ENCODE data around the gene EEF1AKMT1. TPM values are rescaled to one million over a fixed set of nuclear protein-coding genes. Genes with fewer than 3 reads are reported as not detected.

Gene EEF1AKMT1, protein sequence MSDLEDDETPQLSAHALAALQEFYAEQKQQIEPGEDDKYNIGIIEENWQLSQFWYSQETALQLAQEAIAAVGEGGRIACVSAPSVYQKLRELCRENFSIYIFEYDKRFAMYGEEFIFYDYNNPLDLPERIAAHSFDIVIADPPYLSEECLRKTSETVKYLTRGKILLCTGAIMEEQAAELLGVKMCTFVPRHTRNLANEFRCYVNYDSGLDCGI
- total RNA-seq (1 to 10 TPM; 4.7 to 5.0 TPM), polyA plus RNA-seq (10 to 100 TPM in 1 of 2 donors, 1 to 10 TPM in 1; 4.2 to 11.2 TPM)

GRCh38 chr13:20773194-20774080 is at the start of gene EEF1AKMT1:
TSS of gene EEF1AKMT1 (minus strand) at chr13:20773961. CDS start at chr13:20757598, 16,363 bp downstream.
- no peak for TF ChIP-seq FOXA2 (IDR thresholded peaks at IDR 0.05)
- TF ChIP-seq GABPA (IDR thresholded peaks at IDR 0.05 in 1 of 2, conservative IDR thresholded peaks at IDR 0.05 in 1 of 2), result no peak
- TF ChIP-seq HNF4A (conservative IDR thresholded peaks at IDR 0.05), result peak; percentile 41 to 50
- TF ChIP-seq EGR1 (IDR thresholded peaks at IDR 0.05; ENCODE audit: low read depth in 2 of 2), result no peak
- peak in 1 of 2 donors; percentile 25 for TF ChIP-seq RAD21 (IDR thresholded peaks at IDR 0.05)
- TF ChIP-seq, protein P1, sequence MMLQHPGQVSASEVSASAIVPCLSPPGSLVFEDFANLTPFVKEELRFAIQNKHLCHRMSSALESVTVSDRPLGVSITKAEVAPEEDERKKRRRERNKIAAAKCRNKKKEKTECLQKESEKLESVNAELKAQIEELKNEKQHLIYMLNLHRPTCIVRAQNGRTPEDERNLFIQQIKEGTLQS (IDR thresholded peaks at IDR 0.05), result no peak
- TF ChIP-seq YY1 (IDR thresholded peaks at IDR 0.05), result peak; percentile 69
- TF ChIP-seq, protein P2, sequence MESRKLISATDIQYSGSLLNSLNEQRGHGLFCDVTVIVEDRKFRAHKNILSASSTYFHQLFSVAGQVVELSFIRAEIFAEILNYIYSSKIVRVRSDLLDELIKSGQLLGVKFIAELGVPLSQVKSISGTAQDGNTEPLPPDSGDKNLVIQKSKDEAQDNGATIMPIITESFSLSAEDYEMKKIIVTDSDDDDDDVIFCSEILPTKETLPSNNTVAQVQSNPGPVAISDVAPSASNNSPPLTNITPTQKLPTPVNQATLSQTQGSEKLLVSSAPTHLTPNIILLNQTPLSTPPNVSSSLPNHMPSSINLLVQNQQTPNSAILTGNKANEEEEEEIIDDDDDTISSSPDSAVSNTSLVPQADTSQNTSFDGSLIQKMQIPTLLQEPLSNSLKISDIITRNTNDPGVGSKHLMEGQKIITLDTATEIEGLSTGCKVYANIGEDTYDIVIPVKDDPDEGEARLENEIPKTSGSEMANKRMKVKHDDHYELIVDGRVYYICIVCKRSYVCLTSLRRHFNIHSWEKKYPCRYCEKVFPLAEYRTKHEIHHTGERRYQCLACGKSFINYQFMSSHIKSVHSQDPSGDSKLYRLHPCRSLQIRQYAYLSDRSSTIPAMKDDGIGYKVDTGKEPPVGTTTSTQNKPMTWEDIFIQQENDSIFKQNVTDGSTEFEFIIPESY (IDR thresholded peaks at IDR 0.05), result peak; percentile 28
- TF ChIP-seq RXRA (IDR thresholded peaks at IDR 0.05), result peak; percentile 38 to 78
- TF ChIP-seq TAF1 (conservative IDR thresholded peaks at IDR 0.05), result no peak
- Histone ChIP-seq H3K27ac (ENCODE audit: low read depth in 1 of 2, low read length in 2 of 2) (peak within 1 kb of the TSS; percentile 92 to 97), H3K4me1 (ENCODE audit: control insufficient read depth in 4 of 4, insufficient read depth in 4 of 4, low read length in 3 of 4) (peaks cover 0 to 9% (median 0%) of the 10 kb centered on the region in 4 donors), H3K36me3 (ENCODE audit: control insufficient read depth in 4 of 4, insufficient read depth in 3 of 4, low read depth in 1 of 4, low read length in 3 of 4) (no peaks in the 10 kb centered on the region), H3K9ac (ENCODE audit: low read depth in 1 of 2, low read length in 2 of 2) (peak within 1 kb of the TSS; percentile 87 to 93), H3K4me3 (ENCODE audit: low read depth in 1 of 3, low read length in 3 of 3) (peak within 1 kb of the TSS; percentile 60 to 87 (median 68)), H3K9me3 (ENCODE audit: control insufficient read depth in 4 of 4, low read length in 3 of 4) (no peaks in the 10 kb centered on the region), H3K27me3 (ENCODE audit: control insufficient read depth in 4 of 4, insufficient read depth in 4 of 4, low read length in 3 of 4) (no peaks in the 10 kb centered on the region)
- WGBS, result under 1% methylated on average over 72 of the region's 72 CpGs
- peak; percentile 96 for DNase-seq (ENCODE audit: low spot score)

GRCh38 chr13:20823071-20823470 is 49.3 kb upstream of the EEF1AKMT1 start:
- no peak overlapping the region for H3K4me3 ChIP-seq (ENCODE audit: low read depth in 1 of 3, low read length in 3 of 3)
- no peaks in the 10 kb centered on the region for H3K4me1 ChIP-seq (ENCODE audit: control insufficient read depth in 4 of 4, insufficient read depth in 4 of 4, low read length in 3 of 4)
- H3K36me3 ChIP-seq (ENCODE audit: control insufficient read depth in 4 of 4, insufficient read depth in 3 of 4, low read depth in 1 of 4, low read length in 3 of 4), result peaks cover 0 to 7% (median 0%) of the 10 kb centered on the region in 4 donors
- H3K27ac ChIP-seq (ENCODE audit: low read depth in 1 of 2, low read length in 2 of 2), result no peak overlapping the region
- no peak overlapping the region for H3K9ac ChIP-seq (ENCODE audit: low read depth in 1 of 2, low read length in 2 of 2)
- no peaks in the 10 kb centered on the region for H3K27me3 ChIP-seq (ENCODE audit: control insufficient read depth in 4 of 4, insufficient read depth in 4 of 4, low read length in 3 of 4)
- no peak for TF ChIP-seq EGR1 (IDR thresholded peaks at IDR 0.05; ENCODE audit: low read depth in 2 of 2)
- TF ChIP-seq YY1 (IDR thresholded peaks at IDR 0.05), result no peak
- TF ChIP-seq RXRA (IDR thresholded peaks at IDR 0.05), result no peak
- TF ChIP-seq, protein P1 (IDR thresholded peaks at IDR 0.05), result no peak
- no peak for TF ChIP-seq CTCF (IDR thresholded peaks at IDR 0.05; ENCODE audit: low read depth, low read length, missing input control)
- TF ChIP-seq FOXA1 (IDR thresholded peaks at IDR 0.05), result no peak
- no peak for TF ChIP-seq GABPA (IDR thresholded peaks at IDR 0.05 in 1 of 2, conservative IDR thresholded peaks at IDR 0.05 in 1 of 2)
- no peak for TF ChIP-seq MAX (IDR thresholded peaks at IDR 0.05)
- TF ChIP-seq, protein P2 (IDR thresholded peaks at IDR 0.05), result no peak
- TF ChIP-seq HNF4A (conservative IDR thresholded peaks at IDR 0.05), result no peak
- no peak for TF ChIP-seq FOXA2 (IDR thresholded peaks at IDR 0.05)
- H3K9me3 ChIP-seq (ENCODE audit: control insufficient read depth in 4 of 4, low read length in 3 of 4), result no peaks in the 10 kb centered on the region
- no peak for DNase-seq (ENCODE audit: low spot score)
- WGBS, result 94% methylated on average over 1 of the region's 1 CpG

Data from liver (tissue), 9 donors.